NT2/D1 (cell line): ENCODE data around the gene PIK3R1.

Source experiments
- DNase-seq: peaks from one replicate; pipeline ENCODE4 v3.0.0-alpha.2; 2011; ENCODE audit warnings: low read depth, low spot score
- H3K27me3 ChIP-seq: 2 replicates; pipeline ENCODE4 v1.6.0; 2011; ENCODE audit warnings: mild to moderate bottlenecking; ENCODE audit not compliant: insufficient read length, insufficient read depth
- H3K36me3 ChIP-seq: 2 replicates; pipeline ENCODE4 v1.6.1; 2011; ENCODE audit warnings: mild to moderate bottlenecking, low read length, mixed read lengths; ENCODE audit not compliant: insufficient read depth, insufficient read length
- H3K4me1 ChIP-seq: 2 replicates; pipeline ENCODE4 v1.5.1; 2011; ENCODE audit not compliant: insufficient read depth, insufficient read length
- H3K4me3 ChIP-seq: 2 replicates; pipeline ENCODE4 v1.5.1; 2011; ENCODE audit warnings: low read depth; ENCODE audit not compliant: insufficient read length
- H3K9ac ChIP-seq: 2 replicates; pipeline ENCODE4 v1.6.0; 2011; ENCODE audit warnings: low read depth; ENCODE audit not compliant: insufficient read length
- H3K9me3 ChIP-seq: 2 replicates; pipeline ENCODE4 v1.5.1; 2011; ENCODE audit warnings: mild to moderate bottlenecking, low read length; ENCODE audit not compliant: insufficient read depth
- SUZ12 ChIP-seq: IDR thresholded peaks from 2 replicates; pipeline ENCODE4 v1.6.1; 2011; ENCODE audit not compliant: insufficient read length, insufficient read depth; ENCODE audit errors: extremely low read depth
- YY1 ChIP-seq: IDR thresholded peaks from 2 replicates; pipeline ENCODE4 v1.6.1; 2011; ENCODE audit not compliant: insufficient read length, insufficient read depth
- ZNF274 ChIP-seq: IDR thresholded peaks from 2 replicates; pipeline ENCODE4 v1.6.1; 2011; ENCODE audit warnings: mild to moderate bottlenecking, low read depth, low read length

Gene PIK3R1

GRCh38 chr5:68261169-68261568 is 45.6 kb downstream of the PIK3R1 start:
- Histone ChIP-seq H3K9me3 (peaks cover 5% of the 10 kb centered on the region), H3K4me1 (no peaks in the 10 kb centered on the region), H3K36me3 (no peaks in the 10 kb centered on the region), H3K9ac (no peak overlapping the region), H3K27me3 (no peaks in the 10 kb centered on the region), H3K4me3 (no peak overlapping the region)
- TF ChIP-seq ZNF274 (no peak), SUZ12 (no peak), YY1 (no peak)
- no peak for DNase-seq

GRCh38 chr5:68261569-68262065 is 46.1 kb downstream of the PIK3R1 start:
- Histone ChIP-seq H3K9me3 (peaks cover 5% of the 10 kb centered on the region), H3K27me3 (no peaks in the 10 kb centered on the region), H3K9ac (no peak overlapping the region), H3K4me1 (no peaks in the 10 kb centered on the region), H3K36me3 (no peaks in the 10 kb centered on the region), H3K4me3 (no peak overlapping the region)
- TF ChIP-seq ZNF274: no peak
- no peak for TF ChIP-seq YY1
- no peak for TF ChIP-seq SUZ12
- no peak for DNase-seq

GRCh38 chr5:68264024-68264956 is 48.7 kb downstream of the PIK3R1 start:
- H3K4me3 ChIP-seq: no peak overlapping the region
- H3K9me3 ChIP-seq: peaks cover 5% of the 10 kb centered on the region
- H3K9ac ChIP-seq: no peak overlapping the region
- no peaks in the 10 kb centered on the region for H3K36me3 ChIP-seq
- DNase-seq: no peak
- H3K27me3 ChIP-seq: no peaks in the 10 kb centered on the region
- no peaks in the 10 kb centered on the region for H3K4me1 ChIP-seq
- TF ChIP-seq ZNF274: no peak

- no peak for DNase-seq
- H3K9me3 ChIP-seq: peaks cover 5% of the 10 kb centered on the region
- no peaks in the 10 kb centered on the region for H3K27me3 ChIP-seq
- no peaks in the 10 kb centered on the region for H3K4me1 ChIP-seq
- H3K36me3 ChIP-seq: no peaks in the 10 kb centered on the region
- H3K4me3 ChIP-seq: no peak overlapping the region
- H3K9ac ChIP-seq: no peak overlapping the region
- TF ChIP-seq SUZ12: no peak
- TF ChIP-seq YY1: no peak
- no peak for TF ChIP-seq ZNF274
These were observed 49.8 kb downstream of the PIK3R1 start for GRCh38 chr5:68265347-68265746.

GRCh38 chr5:68265822-68266395 is 50.4 kb downstream of the PIK3R1 start:
- Histone ChIP-seq H3K4me1 (no peaks in the 10 kb centered on the region), H3K9me3 (peaks cover 5% of the 10 kb centered on the region), H3K36me3 (no peaks in the 10 kb centered on the region), H3K4me3 (no peak overlapping the region), H3K27me3 (no peaks in the 10 kb centered on the region), H3K9ac (no peak overlapping the region)
- DNase-seq: no peak
- no peak for TF ChIP-seq ZNF274
- no peak for TF ChIP-seq SUZ12
- no peak for TF ChIP-seq YY1

GRCh38 chr5:68266457-68266856 is 50.9 kb downstream of the PIK3R1 start:
- TF ChIP-seq ZNF274 (no peak), YY1 (no peak), SUZ12 (no peak)

GRCh38 chr5:68267066-68267465 is 51.5 kb downstream of the PIK3R1 start:
- DNase-seq: no peak
- TF ChIP-seq YY1 (no peak), ZNF274 (no peak), SUZ12 (no peak)
- Histone ChIP-seq H3K4me3 (no peak overlapping the region), H3K9me3 (peaks cover 5% of the 10 kb centered on the region), H3K27me3 (no peaks in the 10 kb centered on the region), H3K4me1 (no peaks in the 10 kb centered on the region), H3K9ac (no peak overlapping the region), H3K36me3 (no peaks in the 10 kb centered on the region)

More at GRCh38 chr5:68266457-68266856, 50.9 kb downstream of the PIK3R1 start:
- Histone ChIP-seq H3K4me3 (no peak overlapping the region), H3K4me1 (no peaks in the 10 kb centered on the region), H3K36me3 (no peaks in the 10 kb centered on the region), H3K27me3 (no peaks in the 10 kb centered on the region), H3K9ac (no peak overlapping the region), H3K9me3 (peaks cover 5% of the 10 kb centered on the region)
- DNase-seq: no peak
